ENCODE results near the gene ZNF860.
"Not testable (repeated sequence)": the region's sequence is repeated elsewhere in the genome, so short reads cannot be mapped to it uniquely, and the experiment has no call there.

Gene ZNF860

GRCh38 chr3:32009101-32009500 is 27.6 kb downstream of the ZNF860 start:
- H3K36me3 ChIP-seq (ENCODE audit: control insufficient read depth, insufficient read depth, low read length): no peaks in the 10 kb centered on the region
- 89 to 93% methylated on average over 2 of the region's 2 CpGs for WGBS, 2 experiments

DNA sequence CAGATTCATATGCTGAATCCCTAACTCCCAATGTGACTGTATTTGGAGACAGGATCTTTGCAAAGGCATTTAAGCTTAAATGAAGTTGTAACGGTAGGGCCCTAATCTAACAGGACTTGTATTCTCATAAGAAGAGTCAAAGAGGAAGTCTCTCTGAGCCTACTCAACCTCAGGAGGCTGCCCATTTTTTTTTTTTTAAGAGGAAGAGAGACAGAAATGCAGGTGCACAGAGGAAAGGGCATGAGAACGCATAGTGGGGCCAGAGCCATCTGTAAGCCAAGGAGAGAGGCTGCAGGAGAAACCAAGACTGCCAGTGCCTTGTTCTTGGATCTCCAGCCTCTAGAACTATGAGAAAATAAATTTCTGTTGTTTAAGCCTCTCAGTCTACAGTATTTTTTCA is 28.4 kb downstream of the ZNF860 start:
- WGBS, 2 experiments: 84 to 91% methylated on average over 2 of the region's 2 CpGs
- Histone ChIP-seq H3K27ac (ENCODE audit: insufficient read depth, low read depth, low read length, poor library complexity, severe bottlenecking) (no peak overlapping the region), H3K36me3 (ENCODE audit: control insufficient read depth, insufficient read depth, low read length) (no peaks in the 10 kb centered on the region), H3K4me1 (ENCODE audit: control insufficient read depth, insufficient read depth, low read length) (no peaks in the 10 kb centered on the region), H3K27me3 (ENCODE audit: control insufficient read depth, insufficient read depth, low read length, poor library complexity, severe bottlenecking) (no peaks in the 10 kb centered on the region), H3K4me3 (ENCODE audit: insufficient read depth, low read depth, low read length) (no peak overlapping the region), H3K9me3 (ENCODE audit: control insufficient read depth, low read length) (no peaks in the 10 kb centered on the region)

More at GRCh38 chr3:32009101-32009500, 27.6 kb downstream of the ZNF860 start:
- Histone ChIP-seq H3K4me1 (ENCODE audit: control insufficient read depth, insufficient read depth, low read length) (no peaks in the 10 kb centered on the region), H3K4me3 (ENCODE audit: insufficient read depth, low read depth, low read length) (no peak overlapping the region), H3K27me3 (ENCODE audit: control insufficient read depth, insufficient read depth, low read length, poor library complexity, severe bottlenecking) (no peaks in the 10 kb centered on the region), H3K9me3 (ENCODE audit: control insufficient read depth, low read length) (no peaks in the 10 kb centered on the region), H3K27ac (ENCODE audit: insufficient read depth, low read depth, low read length, poor library complexity, severe bottlenecking) (no peak overlapping the region)

DNA sequence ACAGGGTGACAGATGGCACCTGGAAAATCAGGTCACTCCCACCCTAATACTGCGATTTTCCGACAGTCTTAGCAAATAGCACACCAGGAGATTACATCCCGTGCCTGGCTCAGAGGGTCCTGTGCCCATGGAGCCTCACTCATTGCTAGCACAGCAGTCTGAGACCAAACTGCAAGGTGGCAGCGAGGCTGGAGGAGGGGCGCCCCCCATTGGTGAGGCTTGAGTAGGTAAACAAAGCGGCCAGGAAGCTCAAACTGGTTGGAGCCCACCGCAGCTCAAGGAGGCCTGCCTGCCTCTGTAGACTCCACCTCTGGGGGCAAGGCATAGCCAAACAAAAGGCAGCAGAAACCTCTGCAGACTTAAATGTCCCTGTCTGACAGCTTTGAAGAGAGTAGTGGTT is 29.1 kb downstream of the ZNF860 start:
- not testable (repeated sequence) for H3K4me1 ChIP-seq (ENCODE audit: control insufficient read depth, insufficient read depth, low read length); H3K27me3 ChIP-seq (ENCODE audit: control insufficient read depth, insufficient read depth, low read length, poor library complexity, severe bottlenecking); H3K27ac ChIP-seq (ENCODE audit: insufficient read depth, low read depth, low read length, poor library complexity, severe bottlenecking); H3K36me3 ChIP-seq (ENCODE audit: control insufficient read depth, insufficient read depth, low read length); H3K9me3 ChIP-seq (ENCODE audit: control insufficient read depth, low read length); H3K4me3 ChIP-seq (ENCODE audit: insufficient read depth, low read depth, low read length)
- WGBS, 2 experiments: 90 to 92% methylated on average over 7 of the region's 7 CpGs

- not testable (repeated sequence) for H3K4me3 ChIP-seq (ENCODE audit: insufficient read depth, low read depth, low read length); H3K27me3 ChIP-seq (ENCODE audit: control insufficient read depth, insufficient read depth, low read length, poor library complexity, severe bottlenecking)
- WGBS, 2 experiments: 86 to 88% methylated on average over 2 of the region's 3 CpGs
Observed at GRCh38 chr3:32015638-32016037, 34.1 kb downstream of the ZNF860 start.

DNA sequence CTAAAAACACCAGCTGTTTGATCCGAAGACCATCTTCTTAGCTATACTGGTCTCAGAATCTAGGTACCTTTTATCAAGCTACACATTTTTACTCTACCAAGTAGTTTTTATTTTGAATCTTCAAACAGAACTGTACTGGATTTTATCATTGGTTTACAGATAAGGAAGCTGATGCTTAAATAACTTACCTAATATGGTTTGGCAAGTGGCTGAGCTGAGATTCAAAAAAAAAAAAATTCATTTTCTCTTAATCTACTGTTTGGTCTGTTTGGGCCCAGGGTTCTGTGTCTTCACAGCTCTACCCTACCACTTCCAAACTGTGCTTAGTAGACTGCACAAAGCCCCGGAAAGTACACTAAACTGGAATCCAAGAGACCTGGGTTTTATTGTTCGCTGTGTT is 35.7 kb downstream of the ZNF860 start:
- WGBS, 2 experiments: 93 to 96% methylated on average over 3 of the region's 3 CpGs
- Histone ChIP-seq H3K4me3 (ENCODE audit: insufficient read depth, low read depth, low read length) (no peak overlapping the region), H3K27me3 (ENCODE audit: control insufficient read depth, insufficient read depth, low read length, poor library complexity, severe bottlenecking) (no peaks in the 10 kb centered on the region), H3K27ac (ENCODE audit: insufficient read depth, low read depth, low read length, poor library complexity, severe bottlenecking) (no peak overlapping the region), H3K36me3 (ENCODE audit: control insufficient read depth, insufficient read depth, low read length) (no peaks in the 10 kb centered on the region), H3K4me1 (ENCODE audit: control insufficient read depth, insufficient read depth, low read length) (no peaks in the 10 kb centered on the region), H3K9me3 (ENCODE audit: control insufficient read depth, low read length) (no peaks in the 10 kb centered on the region)

More at GRCh38 chr3:32015638-32016037, 34.1 kb downstream of the ZNF860 start:
- not testable (repeated sequence) for H3K4me1 ChIP-seq (ENCODE audit: control insufficient read depth, insufficient read depth, low read length); H3K9me3 ChIP-seq (ENCODE audit: control insufficient read depth, low read length); H3K27ac ChIP-seq (ENCODE audit: insufficient read depth, low read depth, low read length, poor library complexity, severe bottlenecking); H3K36me3 ChIP-seq (ENCODE audit: control insufficient read depth, insufficient read depth, low read length)

- H3K36me3 ChIP-seq (ENCODE audit: control insufficient read depth, insufficient read depth, low read length): no peaks in the 10 kb centered on the region
- H3K27me3 ChIP-seq (ENCODE audit: control insufficient read depth, insufficient read depth, low read length, poor library complexity, severe bottlenecking): no peaks in the 10 kb centered on the region
- 60 to 72% methylated on average over 3 to 5 of the region's 5 CpGs for WGBS, 2 experiments
- H3K4me1 ChIP-seq (ENCODE audit: control insufficient read depth, insufficient read depth, low read length): no peaks in the 10 kb centered on the region
- H3K9me3 ChIP-seq (ENCODE audit: control insufficient read depth, low read length): no peaks in the 10 kb centered on the region
- H3K27ac ChIP-seq (ENCODE audit: insufficient read depth, low read depth, low read length, poor library complexity, severe bottlenecking): no peak overlapping the region
- no peak overlapping the region for H3K4me3 ChIP-seq (ENCODE audit: insufficient read depth, low read depth, low read length)
Observed at GRCh38 chr3:32018757-32019564, 37.4 kb downstream of the ZNF860 start.

- WGBS, 2 experiments: 90 to 97% methylated on average over 6 to 7 of the region's 7 CpGs
- Histone ChIP-seq H3K27ac (ENCODE audit: insufficient read depth, low read depth, low read length, poor library complexity, severe bottlenecking) (no peak overlapping the region), H3K4me1 (ENCODE audit: control insufficient read depth, insufficient read depth, low read length) (no peaks in the 10 kb centered on the region), H3K4me3 (ENCODE audit: insufficient read depth, low read depth, low read length) (no peak overlapping the region), H3K27me3 (ENCODE audit: control insufficient read depth, insufficient read depth, low read length, poor library complexity, severe bottlenecking) (no peaks in the 10 kb centered on the region), H3K36me3 (ENCODE audit: control insufficient read depth, insufficient read depth, low read length) (no peaks in the 10 kb centered on the region), H3K9me3 (ENCODE audit: control insufficient read depth, low read length) (no peaks in the 10 kb centered on the region)
Observed at GRCh38 chr3:32021155-32021554, 39.6 kb downstream of the ZNF860 start.

DNA sequence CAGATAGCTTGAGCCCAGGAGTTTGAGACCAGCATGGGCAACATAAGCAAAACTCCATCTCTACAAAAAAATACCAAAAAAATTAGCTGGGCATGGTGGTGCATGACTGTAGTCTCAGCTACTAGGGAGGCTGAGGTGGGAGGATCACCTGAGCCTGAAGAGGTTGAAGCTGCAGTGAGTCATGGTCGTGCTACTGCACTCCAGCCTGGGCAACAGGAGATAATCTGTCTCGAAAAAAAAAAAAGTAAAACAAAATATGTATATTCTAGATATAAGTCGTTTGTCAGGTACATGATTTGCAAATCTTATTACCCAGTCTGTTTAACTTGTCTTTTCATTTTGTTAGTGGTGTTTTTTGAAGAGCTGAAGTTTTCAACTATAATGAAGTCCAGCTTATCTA is 40.2 kb downstream of the ZNF860 start:
- H3K36me3 ChIP-seq (ENCODE audit: control insufficient read depth, insufficient read depth, low read length): no peaks in the 10 kb centered on the region
- no peak overlapping the region for H3K4me3 ChIP-seq (ENCODE audit: insufficient read depth, low read depth, low read length)
- no peaks in the 10 kb centered on the region for H3K27me3 ChIP-seq (ENCODE audit: control insufficient read depth, insufficient read depth, low read length, poor library complexity, severe bottlenecking)
- no peaks in the 10 kb centered on the region for H3K4me1 ChIP-seq (ENCODE audit: control insufficient read depth, insufficient read depth, low read length)
- 57 to 87% methylated on average over 1 to 3 of the region's 3 CpGs for WGBS, 2 experiments
- H3K27ac ChIP-seq (ENCODE audit: insufficient read depth, low read depth, low read length, poor library complexity, severe bottlenecking): no peak overlapping the region
- no peaks in the 10 kb centered on the region for H3K9me3 ChIP-seq (ENCODE audit: control insufficient read depth, low read length)

GRCh38 chr3:32022947-32023346 is 41.4 kb downstream of the ZNF860 start:
- no peak overlapping the region for H3K27ac ChIP-seq (ENCODE audit: insufficient read depth, low read depth, low read length, poor library complexity, severe bottlenecking)
- no peaks in the 10 kb centered on the region for H3K4me1 ChIP-seq (ENCODE audit: control insufficient read depth, insufficient read depth, low read length)
- 79 to 88% methylated on average over 2 of the region's 2 CpGs for WGBS, 2 experiments

DNA sequence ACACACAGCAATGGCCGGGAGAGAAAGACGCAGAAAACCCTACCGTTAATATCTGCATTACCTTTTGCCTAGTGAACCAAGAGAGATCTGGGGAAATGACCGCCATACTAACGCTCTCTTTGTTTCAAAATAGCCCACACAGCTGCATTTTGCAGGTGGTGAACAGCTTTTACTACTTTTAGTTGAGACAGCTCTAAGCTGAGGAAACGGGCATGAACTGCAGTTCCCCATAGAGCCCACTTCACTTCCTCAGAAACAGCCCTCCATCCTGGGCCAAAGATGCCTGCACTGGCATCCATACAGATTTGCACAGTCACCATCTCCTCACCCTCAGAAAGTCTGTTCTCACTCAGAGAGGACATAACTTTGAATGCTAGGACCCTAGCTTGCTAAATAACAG is 45.0 kb downstream of the ZNF860 start:
- H3K36me3 ChIP-seq (ENCODE audit: control insufficient read depth, insufficient read depth, low read length): no peaks in the 10 kb centered on the region
- no peak overlapping the region for H3K4me3 ChIP-seq (ENCODE audit: insufficient read depth, low read depth, low read length)
- H3K4me1 ChIP-seq (ENCODE audit: control insufficient read depth, insufficient read depth, low read length): no peaks in the 10 kb centered on the region
- H3K9me3 ChIP-seq (ENCODE audit: control insufficient read depth, low read length): no peaks in the 10 kb centered on the region
- H3K27me3 ChIP-seq (ENCODE audit: control insufficient read depth, insufficient read depth, low read length, poor library complexity, severe bottlenecking): no peaks in the 10 kb centered on the region
- no peak overlapping the region for H3K27ac ChIP-seq (ENCODE audit: insufficient read depth, low read depth, low read length, poor library complexity, severe bottlenecking)
- WGBS, 2 experiments: 91 to 94% methylated on average over 6 of the region's 6 CpGs

More at GRCh38 chr3:32022947-32023346, 41.4 kb downstream of the ZNF860 start:
- Histone ChIP-seq H3K4me3 (ENCODE audit: insufficient read depth, low read depth, low read length) (no peak overlapping the region), H3K36me3 (ENCODE audit: control insufficient read depth, insufficient read depth, low read length) (no peaks in the 10 kb centered on the region), H3K9me3 (ENCODE audit: control insufficient read depth, low read length) (no peaks in the 10 kb centered on the region), H3K27me3 (ENCODE audit: control insufficient read depth, insufficient read depth, low read length, poor library complexity, severe bottlenecking) (no peaks in the 10 kb centered on the region)

Data from ectodermal cell (in vitro differentiated cells).